GM12875 (cell line): ENCODE results near the gene FADS3.

ENCODE experiments used
- H3K4me3 ChIP-seq: one replicate; pipeline ENCODE4 v1.5.1; 2011; ENCODE audit warnings: low read depth, low read length, control low read depth
- TF ChIP-seq, protein P1 (sequence below): IDR thresholded peaks from 2 replicates; pipeline ENCODE4 v1.5.1; 2011; ENCODE audit warnings: low read depth, mild to moderate bottlenecking, control low read depth, inconsistent platforms, low read length, moderate library complexity, borderline replicate concordance; ENCODE audit not compliant: insufficient read depth

The FADS3 gene

GRCh38 chr11:61846362-61847020 lies 44.9 kb downstream of the FADS3 start:
- TF ChIP-seq, protein P1, sequence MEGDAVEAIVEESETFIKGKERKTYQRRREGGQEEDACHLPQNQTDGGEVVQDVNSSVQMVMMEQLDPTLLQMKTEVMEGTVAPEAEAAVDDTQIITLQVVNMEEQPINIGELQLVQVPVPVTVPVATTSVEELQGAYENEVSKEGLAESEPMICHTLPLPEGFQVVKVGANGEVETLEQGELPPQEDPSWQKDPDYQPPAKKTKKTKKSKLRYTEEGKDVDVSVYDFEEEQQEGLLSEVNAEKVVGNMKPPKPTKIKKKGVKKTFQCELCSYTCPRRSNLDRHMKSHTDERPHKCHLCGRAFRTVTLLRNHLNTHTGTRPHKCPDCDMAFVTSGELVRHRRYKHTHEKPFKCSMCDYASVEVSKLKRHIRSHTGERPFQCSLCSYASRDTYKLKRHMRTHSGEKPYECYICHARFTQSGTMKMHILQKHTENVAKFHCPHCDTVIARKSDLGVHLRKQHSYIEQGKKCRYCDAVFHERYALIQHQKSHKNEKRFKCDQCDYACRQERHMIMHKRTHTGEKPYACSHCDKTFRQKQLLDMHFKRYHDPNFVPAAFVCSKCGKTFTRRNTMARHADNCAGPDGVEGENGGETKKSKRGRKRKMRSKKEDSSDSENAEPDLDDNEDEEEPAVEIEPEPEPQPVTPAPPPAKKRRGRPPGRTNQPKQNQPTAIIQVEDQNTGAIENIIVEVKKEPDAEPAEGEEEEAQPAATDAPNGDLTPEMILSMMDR: no peak
- H3K4me3 ChIP-seq: no peak overlapping the region

DNA sequence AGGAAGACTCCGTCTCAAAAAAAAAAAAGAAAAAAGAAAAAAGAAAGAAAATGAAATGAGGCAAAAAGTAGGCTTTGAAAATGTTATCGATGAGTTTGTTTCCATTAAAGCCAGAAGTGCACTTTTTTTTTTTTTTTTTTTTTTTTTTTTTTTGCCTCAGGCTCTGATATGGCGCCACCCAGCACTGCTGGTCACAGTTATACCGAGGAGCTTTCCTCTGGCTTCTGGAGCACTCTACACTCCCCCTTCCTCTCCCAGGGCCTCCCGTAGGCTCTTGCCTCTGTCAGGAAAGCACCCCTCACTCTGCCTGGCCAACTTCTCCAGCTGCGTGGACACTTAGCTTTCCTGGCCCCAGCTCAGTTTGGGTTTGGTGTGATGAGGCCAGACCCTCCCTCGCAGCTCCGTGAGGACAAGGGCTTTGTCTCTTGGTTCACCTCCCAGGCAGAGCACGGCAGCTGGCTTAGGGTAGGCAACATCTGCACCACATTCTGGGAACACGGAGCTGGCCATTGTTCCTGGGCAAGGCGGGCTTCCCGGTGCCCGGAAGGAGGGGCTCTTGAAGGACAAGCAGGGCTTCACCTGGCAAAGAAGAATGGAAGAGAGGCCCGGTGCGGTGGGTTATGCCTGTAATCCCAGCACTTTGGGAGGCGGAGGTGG lies 46.3 kb downstream of the FADS3 start:
- TF ChIP-seq, protein P1: no peak
- H3K4me3 ChIP-seq: no peak overlapping the region

DNA sequence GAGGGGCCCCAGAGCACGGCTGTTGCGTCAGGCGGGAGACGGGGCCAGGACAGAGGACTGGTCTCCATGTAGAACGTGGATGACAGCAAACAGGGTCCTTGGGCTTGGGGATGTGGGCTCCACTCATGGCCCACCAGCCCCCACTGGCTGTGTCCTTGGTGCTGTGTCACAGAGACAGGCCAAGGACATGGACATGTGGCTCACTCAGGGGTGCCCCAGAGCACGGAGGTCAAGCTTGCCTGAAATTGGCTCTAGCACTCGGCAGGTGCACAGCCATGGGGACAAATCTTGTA lies 48.9 kb downstream of the FADS3 start:
- TF ChIP-seq, protein P1: no peak
- H3K4me3 ChIP-seq: no peak overlapping the region

GRCh38 chr11:61841636-61842527 lies 49.5 kb downstream of the FADS3 start:
- no peak overlapping the region for H3K4me3 ChIP-seq
- TF ChIP-seq, protein P1: no peak

DNA sequence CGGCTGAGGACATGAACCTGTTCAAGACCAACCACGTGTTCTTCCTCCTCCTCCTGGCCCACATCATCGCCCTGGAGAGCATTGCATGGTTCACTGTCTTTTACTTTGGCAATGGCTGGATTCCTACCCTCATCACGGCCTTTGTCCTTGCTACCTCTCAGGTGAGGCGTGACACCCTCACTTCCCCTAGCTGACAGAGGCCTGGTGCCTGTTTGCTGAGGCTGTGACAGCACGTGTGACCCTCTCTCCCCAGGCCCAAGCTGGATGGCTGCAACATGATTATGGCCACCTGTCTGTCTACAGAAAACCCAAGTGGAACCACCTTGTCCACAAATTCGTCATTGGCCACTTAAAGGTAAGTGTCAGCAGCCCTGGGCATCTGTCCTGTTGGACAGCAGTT lies 51.0 kb downstream of the FADS3 start:
- no peak overlapping the region for H3K4me3 ChIP-seq
- TF ChIP-seq, protein P1: no peak

DNA sequence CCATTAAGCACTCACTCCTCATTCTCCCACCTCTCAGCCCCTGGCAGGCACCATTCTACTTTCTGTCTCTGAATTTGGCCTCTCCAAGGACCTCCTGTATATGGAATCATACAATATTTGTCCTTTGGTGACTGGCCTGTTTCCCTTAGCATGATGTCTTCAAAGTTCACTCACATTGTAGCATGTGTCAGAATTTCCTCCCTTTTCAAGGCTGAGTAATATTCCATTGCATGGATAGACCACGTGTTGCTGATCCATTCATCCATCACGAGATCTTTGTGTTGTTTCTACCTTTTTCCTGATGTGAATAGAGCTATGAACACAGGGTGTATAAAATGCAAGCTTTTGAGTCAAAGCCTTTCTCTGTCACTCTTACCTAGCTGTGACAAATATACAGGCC lies 51.6 kb downstream of the FADS3 start:
- TF ChIP-seq, protein P1: no peak

More for the DNA sequence above, 51.6 kb downstream of the FADS3 start:
- H3K4me3 ChIP-seq: no peak overlapping the region
